H1 (cell line): ENCODE results near the gene GH1. TPM values are rescaled to one million over a fixed set of nuclear protein-coding genes. Genes with fewer than 3 reads are reported as not detected.
A peak's percentile ranks its signal among the peaks of the same experiment; 100 is the strongest.

Source experiments
- CTCF ChIA-PET: fragments of 300-600 bp; sonication (Branson Sonifier 250); formaldehyde crosslinking; loops from one replicate; lab custom pipeline; 2021; ENCODE audit not compliant: partially characterized antibody; lab: Charles Lee
- POLR2A ChIA-PET: fragments of 300-600 bp; sonication (Branson Sonifier 250); formaldehyde crosslinking; loops from one replicate; lab custom pipeline; 2021; ENCODE audit warnings: inconsistent platforms; ENCODE audit not compliant: partially characterized antibody; lab: Charles Lee
- DNase-seq, 2 experiments: peaks; one replicate each; pipeline versions ENCODE4 v3.0.0 to v3.0.0-alpha.2; 2010 to 2022; ENCODE audit warnings: low spot score in 2 of 2, low read depth in 1 of 2, mixed read lengths in 1 of 2
- FAIRE-seq: peaks from 2 replicates; lab custom pipeline; 2011; peaks lifted over from hg19 to GRCh38; lab: Jason Lieb, UNC
- H2AFZ ChIP-seq: 2 replicates; pipeline ENCODE4 v1.8.1; 2012; ENCODE audit warnings: low read length, inconsistent platforms
- H2AK5ac ChIP-seq: 2 replicates; pipeline ENCODE4 v1.6.1; 2013; ENCODE audit warnings: low read depth, low read length
- H2BK120ac ChIP-seq: replicated peaks from 2 replicates; pipeline ENCODE3; 2013; ENCODE audit warnings: low read depth, low read length, inconsistent platforms
- H2BK12ac ChIP-seq: 2 replicates; pipeline ENCODE4 v1.6.1; 2013; ENCODE audit warnings: low read depth, low read length
- H2BK15ac ChIP-seq: 2 replicates; pipeline ENCODE4 v1.6.1; 2013; ENCODE audit warnings: low read length
- H2BK20ac ChIP-seq: 2 replicates; pipeline ENCODE4 v1.6.1; 2013; ENCODE audit warnings: low read length
- H2BK5ac ChIP-seq: 2 replicates; pipeline ENCODE4 v1.6.1; 2013; ENCODE audit warnings: low read depth, low read length
- H3K14ac ChIP-seq: 2 replicates; pipeline ENCODE4 v1.6.1; 2013; ENCODE audit warnings: inconsistent platforms; ENCODE audit not compliant: insufficient read length
- H3K18ac ChIP-seq: 2 replicates; pipeline ENCODE4 v1.6.1; 2013; ENCODE audit warnings: low read length; ENCODE audit errors: extremely low read depth
- H3K23ac ChIP-seq: 2 replicates; pipeline ENCODE4 v1.6.1; 2013; ENCODE audit warnings: inconsistent platforms; ENCODE audit not compliant: insufficient read length
- H3K23me2 ChIP-seq: 2 replicates; pipeline ENCODE4 v1.6.1; 2013; ENCODE audit warnings: low read depth, low read length
- H3K27ac ChIP-seq: 2 replicates; pipeline ENCODE4 v1.6.1; 2011; ENCODE audit warnings: low read depth, low read length, inconsistent platforms
- H3K27me3 ChIP-seq, 4 experiments: replicated peaks in 1 of 4; 1 replicate in 1 of 4; 2 replicates in 3 of 4; pipeline versions ENCODE4 v1.6.1 to v1.8.1; 2011 to 2013; ENCODE audit warnings: low read length in 3 of 4, mild to moderate bottlenecking in 3 of 4, inconsistent platforms in 2 of 4, mixed read lengths in 2 of 4, moderate library complexity in 1 of 4; ENCODE audit not compliant: control insufficient read depth in 3 of 4, insufficient read depth in 3 of 4; ENCODE audit errors: extremely low read depth in 1 of 4
- H3K36me3 ChIP-seq, 4 experiments: 2 replicates each; pipeline versions ENCODE4 v1.6.1 to v1.8.1; 2011 to 2013; ENCODE audit warnings: mild to moderate bottlenecking in 4 of 4, low read length in 3 of 4, moderate library complexity in 2 of 4, control low read depth in 1 of 4, inconsistent platforms in 1 of 4; ENCODE audit not compliant: insufficient read depth in 4 of 4, control insufficient read depth in 2 of 4
- H3K4ac ChIP-seq: replicated peaks from 2 replicates; pipeline ENCODE3; 2013; ENCODE audit warnings: low read length, low read depth, mixed read lengths, inconsistent platforms; ENCODE audit not compliant: insufficient read length
- H3K4me1 ChIP-seq, 4 experiments: replicated peaks in 1 of 4; 1 replicate in 1 of 4; 2 replicates in 3 of 4; pipeline versions ENCODE4 v1.6.1 to v1.8.1; 2011 to 2013; ENCODE audit warnings: low read length in 3 of 4, inconsistent platforms in 2 of 4, mixed read lengths in 1 of 4; ENCODE audit not compliant: insufficient read depth in 4 of 4, control insufficient read depth in 3 of 4
- H3K4me2 ChIP-seq, 2 experiments: 2 replicates each; pipeline versions ENCODE4 v1.6.1 to v1.8.1; 2011 to 2013; ENCODE audit warnings: low read depth in 2 of 2, low read length in 2 of 2, control low read depth in 1 of 2, inconsistent platforms in 1 of 2, mild to moderate bottlenecking in 1 of 2; ENCODE audit not compliant: insufficient read depth in 1 of 2
- H3K4me3 ChIP-seq, 4 experiments: fragments of 200-600, 300-600 bp in 1 of 4; sonication (generic), shearing (Covaris generic), sonication (Bioruptor Twin) in 1 of 4; 2 replicates each; pipeline versions ENCODE4 v1.5.1 to v1.8.1; 2011 to 2016; ENCODE audit warnings: low read length in 4 of 4, low read depth in 3 of 4, control low read depth in 2 of 4, inconsistent platforms in 2 of 4, mild to moderate bottlenecking in 2 of 4, mixed read lengths in 1 of 4, moderate library complexity in 1 of 4; ENCODE audit not compliant: insufficient read depth in 2 of 4; ENCODE audit errors: extremely low read depth in 1 of 4
- H3K56ac ChIP-seq: replicated peaks from 2 replicates; pipeline ENCODE3; 2013; ENCODE audit warnings: low read depth, mild to moderate bottlenecking, mixed read lengths, low read length, inconsistent platforms; ENCODE audit not compliant: insufficient read length
- H3K79me1 ChIP-seq: 2 replicates; pipeline ENCODE4 v1.6.1; 2013; ENCODE audit warnings: low read depth, low read length, control low read depth
- H3K79me2 ChIP-seq, 2 experiments: 2 replicates each; pipeline versions ENCODE4 v1.6.1 to v1.8.1; 2012 to 2013; ENCODE audit warnings: low read length in 2 of 2, mild to moderate bottlenecking in 2 of 2, inconsistent platforms in 1 of 2; ENCODE audit not compliant: insufficient read depth in 2 of 2, control insufficient read depth in 1 of 2
- H3K9ac ChIP-seq, 4 experiments: replicated peaks in 1 of 4; 1 replicate in 1 of 4; 2 replicates in 3 of 4; pipeline versions ENCODE4 v1.6.1 to v1.8.1; 2011 to 2013; ENCODE audit warnings: low read depth in 3 of 4, low read length in 3 of 4, control low read depth in 2 of 4, mild to moderate bottlenecking in 2 of 4, moderate library complexity in 2 of 4, inconsistent platforms in 1 of 4; ENCODE audit errors: extremely low read depth in 1 of 4
- H3K9me3 ChIP-seq, 2 experiments: 2 replicates each; pipeline versions ENCODE4 v1.6.1 to v1.8.1; 2012 to 2013; ENCODE audit warnings: mild to moderate bottlenecking in 2 of 2, moderate library complexity in 2 of 2, control low read depth in 1 of 2, inconsistent platforms in 1 of 2, low read depth in 1 of 2, low read length in 1 of 2, mixed read lengths in 1 of 2; ENCODE audit not compliant: insufficient read depth in 2 of 2
- H4K20me1 ChIP-seq, 2 experiments: replicated peaks in 1 of 2; 2 replicates each; pipeline versions ENCODE3 to v1.8.1; 2011 to 2013; ENCODE audit warnings: inconsistent platforms in 2 of 2, low read length in 2 of 2, mild to moderate bottlenecking in 1 of 2; ENCODE audit not compliant: insufficient read depth in 2 of 2, control insufficient read depth in 1 of 2
- H4K5ac ChIP-seq: 2 replicates; pipeline ENCODE4 v1.6.1; 2013; ENCODE audit warnings: low read length, low read depth, mixed read lengths, inconsistent platforms; ENCODE audit not compliant: insufficient read length
- H4K8ac ChIP-seq: 2 replicates; pipeline ENCODE4 v1.8.0; 2013; ENCODE audit warnings: mild to moderate bottlenecking, moderate library complexity, low read length, inconsistent platforms; ENCODE audit not compliant: insufficient read depth; ENCODE audit errors: extremely low read depth
- H4K91ac ChIP-seq: replicated peaks from 2 replicates; pipeline ENCODE3; 2013; ENCODE audit warnings: low read length, mixed read lengths, inconsistent platforms; ENCODE audit not compliant: insufficient read length
- CBX8 ChIP-seq: fragments of 300-800, 300-1000 bp; sonication (generic); IDR thresholded peaks from 2 replicates; pipeline ENCODE4 v1.7.1; 2016; ENCODE audit warnings: low read depth, low read length, borderline replicate concordance
- CEBPB ChIP-seq: IDR thresholded peaks from 2 replicates; pipeline ENCODE4 v1.6.1; 2012; ENCODE audit warnings: low read depth, low read length
- CHD2 ChIP-seq: IDR thresholded peaks from 2 replicates; pipeline ENCODE4 v1.6.1; 2012; ENCODE audit warnings: low read length, improper control_type of control experiment
- JUND ChIP-seq: IDR thresholded peaks from 2 replicates; pipeline ENCODE4 v1.6.1; 2011; ENCODE audit warnings: mild to moderate bottlenecking, improper control_type of control experiment, low read length
- RBBP5 ChIP-seq: IDR thresholded peaks from 2 replicates; pipeline ENCODE4 v1.7.1; 2012; ENCODE audit warnings: low read depth, mild to moderate bottlenecking, inconsistent platforms, low read length, moderate library complexity, borderline replicate concordance
- TCF12 ChIP-seq: IDR thresholded peaks from 2 replicates; pipeline ENCODE4 v1.6.1; 2011; ENCODE audit warnings: low read depth, mild to moderate bottlenecking, low read length
- WGBS, 2 experiments: shearing (Covaris generic) in 1 of 2; methylation state at CpG; one replicate each; pipeline versions ENCODE4 v1.1.6 to v1.1.7; 2013 to 2015; ENCODE audit warnings: low lambda C conversion rate in 2 of 2, mixed read lengths in 2 of 2, inconsistent platforms in 1 of 2, low coverage in 1 of 2, missing lambda C conversion rate in 1 of 2; ENCODE audit not compliant: insufficient replicate concordance in 2 of 2, insufficient coverage in 1 of 2, insufficient read length in 1 of 2; ENCODE audit errors: extremely low coverage in 1 of 2, missing lambda C conversion rate in 1 of 2; 5-methylcytosine and 5-hydroxymethylcytosine counted together
- polyA plus RNA-seq, 7 experiments: library from polyadenylated mRNA; depleted of rRNA in 3 of 7; stranded (reverse) in 5 of 7; unstranded in 2 of 7; fragments of >200 nt in 5 of 7; fragments of 200-250 nt in 2 of 7; gene quantifications; 1 replicate in 5 of 7; 2 replicates in 1 of 7; 4 replicates in 1 of 7; pipeline versions ENCODE4 v1.2.1 to v1.2.3, GENCODE V29; 2011 to 2013; ENCODE audit warnings: missing spikeins in 2 of 7, mixed read lengths in 2 of 7
- total RNA-seq: library from RNA; stranded (reverse); fragmentation: NEBNext Ultra II Directional; extraction: Animal tissue kit (Norgen Biotek cat#: 25700); gene quantifications from 2 replicates; pipeline ENCODE4 v1.2.1, GENCODE V29; 2021
- TF ChIP-seq, protein P1 (sequence below): IDR thresholded peaks from 2 replicates; pipeline ENCODE4 v1.6.1; 2012; ENCODE audit warnings: inconsistent platforms

GH1 gene
- total and polyA plus RNA-seq, 2 of the 8 experiments (the other 6 are each of a cell fraction or from before 2014, with no cell fraction given) = 0.41 TPM; not detected in 1

DNA sequence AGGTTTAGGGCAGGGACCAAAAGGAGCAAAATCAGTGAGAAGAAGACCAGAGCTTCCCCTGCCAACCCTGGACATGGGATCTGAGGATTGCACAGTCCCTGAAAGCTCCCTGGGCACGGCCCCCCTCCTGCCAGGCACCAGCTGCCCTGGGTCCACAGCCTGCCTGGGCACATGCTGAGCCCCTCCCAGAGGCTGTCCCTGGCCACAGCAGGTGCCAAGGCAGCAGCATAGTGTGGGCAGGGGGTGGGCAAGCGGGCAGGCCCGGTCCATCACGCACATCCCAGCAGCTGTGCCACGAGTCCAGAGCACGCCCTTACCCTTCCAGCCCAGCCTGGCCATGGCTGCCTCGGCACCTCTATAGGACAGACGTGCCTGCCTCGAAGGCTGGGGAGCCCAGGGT is 41.4 kb upstream of the GH1 start:
- Histone ChIP-seq H3K4me1 (peaks cover 0 to 20% (median 9%) of the 10 kb centered on the region in 4 experiments; a peak in 6 of 7 replicates), H3K9ac (no peak overlapping the region), H3K4me3 (peak overlapping the region in 3 of 4 experiments; percentile 29 to 62 (median 59); a peak in 3 of 8 replicates), H2BK12ac (0 out of 2 replicates have a peak overlapping the region, but pooled peaks have one; percentile 9), H3K18ac (peak overlapping the region; percentile 9; the same call in 1 of the 2 replicates), H4K8ac (no peak overlapping the region), H4K20me1 (peaks cover 0 to 5% of the 10 kb centered on the region in 2 experiments), H3K79me2 (no peaks in the 10 kb centered on the region), H4K5ac (no peak overlapping the region), H3K27ac (no peak overlapping the region), H2AFZ (no peak overlapping the region), H3K4me2 (peak overlapping the region; percentile 79 to 97), H3K9me3 (no peaks in the 10 kb centered on the region), H3K14ac (no peak overlapping the region), H3K27me3 (no peaks in the 10 kb centered on the region), H3K4ac (no peak overlapping the region), H3K56ac (no peak overlapping the region), H3K79me1 (0 out of 2 replicates have a peak, but pooled peaks cover 2% of the 10 kb centered on the region), H3K36me3 (peaks cover 0 to 3% (median 0%) of the 10 kb centered on the region in 4 experiments; a peak in 1 of 8 replicates), H2AK5ac (peak overlapping the region; percentile 86; the same call in 1 of the 2 replicates), H2BK15ac (peak overlapping the region; percentile 46; the same call in 1 of the 2 replicates), H2BK120ac (no peak overlapping the region), H3K23ac (no peak overlapping the region), H2BK5ac (peak overlapping the region; percentile 66; the same call in 1 of the 2 replicates), H3K23me2 (peaks cover 8% of the 10 kb centered on the region), H4K91ac (peak overlapping the region; percentile 61), H2BK20ac (no peak overlapping the region)
- POLR2A ChIA-PET = interaction anchor here (3.1 to 3.3 kb wide), 2 partner anchors 9 to 14 kb away, joined by 14 to 19 read pairs; no protein-coding TSS in a partner anchor
- TF ChIP-seq CBX8 (no peak), RBBP5 (no peak), TCF12 (no peak), JUND (no peak), CHD2 (no peak), CEBPB (no peak)
- TF ChIP-seq, protein P1, sequence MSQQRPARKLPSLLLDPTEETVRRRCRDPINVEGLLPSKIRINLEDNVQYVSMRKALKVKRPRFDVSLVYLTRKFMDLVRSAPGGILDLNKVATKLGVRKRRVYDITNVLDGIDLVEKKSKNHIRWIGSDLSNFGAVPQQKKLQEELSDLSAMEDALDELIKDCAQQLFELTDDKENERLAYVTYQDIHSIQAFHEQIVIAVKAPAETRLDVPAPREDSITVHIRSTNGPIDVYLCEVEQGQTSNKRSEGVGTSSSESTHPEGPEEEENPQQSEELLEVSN = no peak
- FAIRE-seq = no peak
- CTCF ChIA-PET = interaction anchor here (0.9 to 14.4 kb wide), 5 partner anchors 9 to 45 kb away, joined by 3 to 270 read pairs (median 36); partner anchors contain the start of genes CD79B, CSHL1 and GH1
- WGBS, 2 experiments = 83% methylated on average over 7 of the region's 9 CpGs; no CpG with 5 or more reads in 1 of the 2 experiments
- no peak for DNase-seq
